Cardiac muscle cell (in vitro differentiated cells and primary cell): ENCODE data around the gene MYH4. TPM values are rescaled to one million over a fixed set of nuclear protein-coding genes. Genes with fewer than 3 reads are reported as not detected.
A peak's percentile ranks its signal among the peaks of the same experiment; 100 is the strongest.

ENCODE experiments used
- DNase-seq, 2 donors: peaks; one replicate each; pipeline versions ENCODE4 v3.0.0 to v3.0.0-alpha.2; 2010 to 2017; ENCODE audit warnings: low read depth in 1 of 2, low spot score in 1 of 2
- H3K27ac ChIP-seq: fragments of 200-600 bp; sonication (generic); 2 replicates; pipeline ENCODE4 v1.5.1; 2016
- H3K27me3 ChIP-seq: fragments of 200-600 bp; sonication (generic); 2 replicates; pipeline ENCODE4 v1.6.0; 2016; ENCODE audit warnings: control low read depth
- H3K36me3 ChIP-seq: fragments of 200-600 bp; sonication (generic); 2 replicates; pipeline ENCODE4 v1.5.1; 2016; ENCODE audit warnings: control low read depth
- H3K4me1 ChIP-seq: fragments of 200-600 bp; sonication (generic); 2 replicates; pipeline ENCODE4 v1.8.1; 2017; ENCODE audit warnings: low read depth, mild to moderate bottlenecking, mixed run types
- H3K4me3 ChIP-seq: fragments of 200-600 bp; sonication (generic); 2 replicates; pipeline ENCODE4 v1.5.1; 2016; ENCODE audit warnings: mild to moderate bottlenecking
- H3K9me3 ChIP-seq: fragments of 200-600 bp; sonication (generic); 2 replicates; pipeline ENCODE4 v1.5.1; 2017; ENCODE audit warnings: low read depth, mild to moderate bottlenecking, control low read depth
- CTCF ChIP-seq: IDR thresholded peaks from 2 replicates; pipeline ENCODE4 v1.5.1; 2012; ENCODE audit warnings: low read depth, mild to moderate bottlenecking, low read length
- polyA plus RNA-seq: library from polyadenylated mRNA; unstranded; fragments of >200 nt; fragmentation: Nextera tagmentation; extraction: Ambion mirVana; gene quantifications from 2 replicates; pipeline ENCODE4 v1.2.1, GENCODE V29; 2016
- total RNA-seq: library from RNA; depleted of rRNA; stranded (reverse); fragments of >200 nt; gene quantifications from 2 replicates; pipeline ENCODE4 v1.2.3, GENCODE V29; 2016

MYH4 gene
- total and polyA plus RNA-seq, 2 experiments from 2014 or later = 0.11 to 0.18 TPM

DNA sequence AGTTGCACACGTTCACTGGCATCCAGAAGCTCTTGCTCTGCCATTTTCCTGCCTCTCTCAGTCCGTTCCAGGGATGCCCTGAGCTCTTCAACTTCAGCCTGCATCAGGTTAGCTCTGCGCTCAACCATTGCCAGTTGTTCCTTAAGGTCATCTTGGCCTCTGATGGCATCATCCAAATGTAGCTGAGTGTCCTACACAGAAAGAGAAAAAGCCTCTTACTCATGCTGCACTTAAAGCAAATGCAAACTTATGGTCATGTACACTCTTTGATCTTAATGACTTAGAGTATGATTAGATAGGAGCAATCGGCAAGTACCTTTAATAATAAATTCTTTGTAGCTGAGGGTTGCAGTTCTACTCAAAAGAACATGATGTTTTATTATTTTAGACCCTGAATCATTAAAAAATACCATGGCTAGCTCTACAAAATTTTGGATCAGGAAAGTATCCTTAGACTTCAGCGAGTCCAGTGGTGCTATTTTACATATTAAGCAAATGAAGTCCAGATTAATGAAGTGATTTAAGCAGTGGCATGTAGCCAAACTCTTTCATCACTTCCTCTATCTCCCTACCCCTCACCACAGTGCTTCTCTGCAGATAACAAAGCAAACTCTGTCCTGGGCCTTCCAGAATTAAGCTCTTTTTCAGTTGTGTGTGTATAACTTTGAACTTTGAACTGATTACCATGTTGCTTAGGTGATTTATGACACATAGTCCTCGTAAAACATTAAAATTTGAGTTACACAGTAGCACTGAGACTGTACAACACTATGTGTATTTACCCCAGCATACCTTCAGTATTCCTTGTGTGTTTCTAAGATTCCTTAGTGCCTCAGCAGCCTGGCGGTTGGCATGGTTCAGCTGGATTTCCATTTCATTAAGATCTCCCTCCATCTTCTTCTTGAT lies 22.1 kb downstream of the MYH4 start:
- Histone ChIP-seq H3K27ac (no peak overlapping the region), H3K4me1 (no peaks in the 10 kb centered on the region), H3K36me3 (no peaks in the 10 kb centered on the region), H3K9me3 (no peaks in the 10 kb centered on the region), H3K4me3 (no peak overlapping the region), H3K27me3 (no peaks in the 10 kb centered on the region)
- no peak for TF ChIP-seq CTCF
- peak in 1 of 2 donors; percentile 37 for DNase-seq

DNA sequence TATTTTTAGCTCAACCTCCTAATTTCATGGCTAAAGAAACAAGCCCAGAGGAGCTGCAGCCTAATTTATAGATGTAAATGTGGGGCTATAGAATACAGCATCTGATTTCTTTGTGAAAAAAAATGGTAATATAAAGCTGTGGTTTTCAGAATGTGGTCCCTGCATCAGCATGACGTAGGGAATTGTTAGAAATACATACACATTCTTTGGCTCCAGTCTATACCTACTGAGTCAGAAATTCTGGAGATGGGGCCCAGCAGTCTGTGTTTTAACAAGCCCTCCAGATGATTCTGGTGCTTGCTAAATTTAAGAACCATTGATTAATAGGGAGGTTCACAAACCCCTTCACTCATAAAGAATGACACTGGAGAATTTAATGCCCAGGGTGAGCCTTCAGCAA lies 29.5 kb downstream of the MYH4 start:
- Histone ChIP-seq H3K4me1 (no peaks in the 10 kb centered on the region), H3K4me3 (no peak overlapping the region), H3K27ac (no peak overlapping the region), H3K9me3 (no peaks in the 10 kb centered on the region), H3K36me3 (no peaks in the 10 kb centered on the region), H3K27me3 (no peaks in the 10 kb centered on the region)
- TF ChIP-seq CTCF = no peak
- peak in 1 of 2 donors; percentile 11 for DNase-seq

- no peak for TF ChIP-seq CTCF
- DNase-seq = peak in 1 of 2 donors; percentile 19
- H3K27ac ChIP-seq = no peak overlapping the region
Measured at GRCh38 chr17:10435096-10435495, 34.3 kb downstream of the MYH4 start.

DNA sequence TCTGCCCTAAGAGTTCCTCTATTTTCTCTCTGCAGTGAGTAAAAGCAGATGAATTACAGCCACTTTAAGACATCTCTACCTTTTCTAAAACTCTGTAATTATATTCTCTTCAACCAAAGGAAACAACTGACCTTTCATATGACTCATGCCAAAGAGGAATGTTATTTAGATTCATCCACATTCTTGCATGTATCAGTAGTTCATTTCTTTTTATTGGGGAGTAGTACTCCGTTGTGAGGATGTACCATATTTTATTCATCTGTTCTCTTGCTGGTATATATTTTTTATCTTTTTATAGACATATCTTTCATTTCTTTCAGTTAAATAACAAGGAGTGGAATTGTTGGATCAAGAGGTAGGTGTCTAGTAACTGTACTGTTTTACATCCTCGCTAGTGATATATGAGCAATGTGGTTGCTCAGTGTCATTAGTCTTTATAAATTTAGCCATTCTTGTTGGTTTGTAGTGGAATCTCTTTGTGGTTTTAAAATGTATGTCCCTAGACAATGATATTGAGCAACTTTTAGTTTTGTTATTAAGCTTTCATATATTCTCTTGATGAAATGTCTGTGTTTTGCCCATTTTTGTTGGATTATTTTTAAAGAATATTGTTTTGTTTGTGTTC lies 39.8 kb downstream of the MYH4 start:
- Histone ChIP-seq H3K9me3 (no peaks in the 10 kb centered on the region), H3K4me1 (no peaks in the 10 kb centered on the region), H3K4me3 (no peak overlapping the region), H3K27ac (no peak overlapping the region), H3K36me3 (no peaks in the 10 kb centered on the region), H3K27me3 (no peaks in the 10 kb centered on the region)
- no peak for TF ChIP-seq CTCF
- peak in 1 of 2 donors; percentile 53 for DNase-seq

More at GRCh38 chr17:10435096-10435495, 34.3 kb downstream of the MYH4 start:
- Histone ChIP-seq H3K4me3 (no peak overlapping the region), H3K4me1 (no peaks in the 10 kb centered on the region), H3K27me3 (no peaks in the 10 kb centered on the region), H3K36me3 (no peaks in the 10 kb centered on the region), H3K9me3 (no peaks in the 10 kb centered on the region)

GRCh38 chr17:10428781-10429180 lies 40.6 kb downstream of the MYH4 start:
- Histone ChIP-seq H3K4me3 (no peak overlapping the region), H3K4me1 (no peaks in the 10 kb centered on the region)
- no peak for DNase-seq

More at GRCh38 chr17:10428781-10429180, 40.6 kb downstream of the MYH4 start:
- Histone ChIP-seq H3K27me3 (no peaks in the 10 kb centered on the region), H3K27ac (no peak overlapping the region), H3K9me3 (no peaks in the 10 kb centered on the region), H3K36me3 (no peaks in the 10 kb centered on the region)
- TF ChIP-seq CTCF = no peak
